Osteoblast (primary cell): Measurements from ENCODE around the gene KCNQ4. TPM values are rescaled to one million over a fixed set of nuclear protein-coding genes. Genes with fewer than 3 reads are reported as not detected.

Experiments
- DNase-seq: peaks from one replicate; pipeline ENCODE4 v3.0.0; 2011; ENCODE audit warnings: low spot score, mixed read lengths; ENCODE audit not compliant: insufficient read length; ENCODE audit errors: missing footprints
- H2AFZ ChIP-seq: 2 replicates; pipeline ENCODE4 v1.6.0; 2011; ENCODE audit warnings: mild to moderate bottlenecking, low read length
- H3K27ac ChIP-seq: 2 replicates; pipeline ENCODE4 v1.5.1; 2011; ENCODE audit warnings: mild to moderate bottlenecking, low read depth, low read length, moderate library complexity
- H3K27me3 ChIP-seq: 2 replicates; pipeline ENCODE4 v1.6.0; 2012; ENCODE audit warnings: mild to moderate bottlenecking, control low read depth, inconsistent platforms, low read length, moderate library complexity; ENCODE audit not compliant: insufficient read depth
- H3K36me3 ChIP-seq: 2 replicates; pipeline ENCODE4 v1.5.1; 2011; ENCODE audit warnings: mild to moderate bottlenecking, low read length, control low read depth, moderate library complexity; ENCODE audit not compliant: insufficient read depth
- H3K4me1 ChIP-seq: 2 replicates; pipeline ENCODE4 v1.5.1; 2011; ENCODE audit warnings: mild to moderate bottlenecking, low read length, control low read depth, moderate library complexity; ENCODE audit not compliant: insufficient read depth
- H3K4me2 ChIP-seq: 2 replicates; pipeline ENCODE4 v1.6.0; 2011; ENCODE audit warnings: mild to moderate bottlenecking, low read length; ENCODE audit not compliant: insufficient read depth
- H3K4me3 ChIP-seq: fragments of 200-600 bp; sonication (generic); 3 replicates; pipeline ENCODE4 v1.5.1; 2012; ENCODE audit warnings: mild to moderate bottlenecking, low read length, inconsistent platforms; ENCODE audit not compliant: insufficient read depth
- H3K79me2 ChIP-seq: 2 replicates; pipeline ENCODE4 v1.6.0; 2012; ENCODE audit warnings: mild to moderate bottlenecking, low read length, control low read depth, inconsistent platforms; ENCODE audit not compliant: insufficient read depth
- H3K9me3 ChIP-seq: 2 replicates; pipeline ENCODE4 v1.5.1; 2011; ENCODE audit warnings: low read depth, low read length, control low read depth
- H4K20me1 ChIP-seq: 2 replicates; pipeline ENCODE4 v1.6.0; 2012; ENCODE audit warnings: mild to moderate bottlenecking, low read length, control low read depth; ENCODE audit not compliant: insufficient read depth
- total RNA-seq: library from RNA; depleted of rRNA; stranded (reverse); fragments of >200 nt; gene quantifications from 2 replicates; pipeline ENCODE4 v1.2.3, GENCODE V29; 2012
- TF ChIP-seq, protein P1 (sequence below): IDR thresholded peaks from 2 replicates; pipeline ENCODE4 v1.5.1; 2011; ENCODE audit warnings: mild to moderate bottlenecking, low read depth, low read length, moderate library complexity; ENCODE audit errors: extremely low read depth

KCNQ4 gene
- total RNA-seq, 1 donor: not detected

- TF ChIP-seq, protein P1, sequence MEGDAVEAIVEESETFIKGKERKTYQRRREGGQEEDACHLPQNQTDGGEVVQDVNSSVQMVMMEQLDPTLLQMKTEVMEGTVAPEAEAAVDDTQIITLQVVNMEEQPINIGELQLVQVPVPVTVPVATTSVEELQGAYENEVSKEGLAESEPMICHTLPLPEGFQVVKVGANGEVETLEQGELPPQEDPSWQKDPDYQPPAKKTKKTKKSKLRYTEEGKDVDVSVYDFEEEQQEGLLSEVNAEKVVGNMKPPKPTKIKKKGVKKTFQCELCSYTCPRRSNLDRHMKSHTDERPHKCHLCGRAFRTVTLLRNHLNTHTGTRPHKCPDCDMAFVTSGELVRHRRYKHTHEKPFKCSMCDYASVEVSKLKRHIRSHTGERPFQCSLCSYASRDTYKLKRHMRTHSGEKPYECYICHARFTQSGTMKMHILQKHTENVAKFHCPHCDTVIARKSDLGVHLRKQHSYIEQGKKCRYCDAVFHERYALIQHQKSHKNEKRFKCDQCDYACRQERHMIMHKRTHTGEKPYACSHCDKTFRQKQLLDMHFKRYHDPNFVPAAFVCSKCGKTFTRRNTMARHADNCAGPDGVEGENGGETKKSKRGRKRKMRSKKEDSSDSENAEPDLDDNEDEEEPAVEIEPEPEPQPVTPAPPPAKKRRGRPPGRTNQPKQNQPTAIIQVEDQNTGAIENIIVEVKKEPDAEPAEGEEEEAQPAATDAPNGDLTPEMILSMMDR: no peak
- Histone ChIP-seq H3K4me3 (no peak overlapping the region), H3K27me3 (no peaks in the 10 kb centered on the region), H3K79me2 (no peaks in the 10 kb centered on the region), H3K36me3 (peaks cover 54% of the 10 kb centered on the region), H3K4me1 (peaks cover 8% of the 10 kb centered on the region), H3K27ac (no peak overlapping the region), H3K9me3 (no peaks in the 10 kb centered on the region), H2AFZ (no peak overlapping the region), H4K20me1 (no peaks in the 10 kb centered on the region), H3K4me2 (no peak overlapping the region)
- DNase-seq: no peak
Measured at GRCh38 chr1:40756523-40756922, 27.1 kb upstream of the KCNQ4 start.

DNA sequence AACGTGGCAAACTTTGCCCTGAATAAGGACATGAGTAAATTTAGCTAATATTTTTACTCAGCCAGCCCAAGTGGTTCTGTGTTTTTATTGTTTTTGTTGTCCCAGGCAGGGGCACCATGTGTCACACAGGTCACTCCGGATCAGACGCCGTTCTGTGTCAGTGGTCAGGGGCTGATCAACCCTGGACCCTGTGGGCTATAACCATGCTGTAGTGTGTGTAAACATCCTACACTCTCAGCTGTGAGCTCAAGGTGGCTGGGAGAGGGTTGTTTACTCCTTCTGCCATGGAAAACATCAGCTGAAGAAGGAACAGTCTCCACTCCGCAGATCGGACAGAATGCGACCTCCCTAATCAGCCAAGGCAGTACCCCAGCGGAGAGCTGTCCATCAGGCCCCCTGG is 26.5 kb upstream of the KCNQ4 start:
- no peaks in the 10 kb centered on the region for H4K20me1 ChIP-seq

GRCh38 chr1:40758004-40758403 is 25.6 kb upstream of the KCNQ4 start:
- Histone ChIP-seq H2AFZ (no peak overlapping the region), H3K27ac (no peak overlapping the region), H3K4me1 (peaks cover 8% of the 10 kb centered on the region), H3K79me2 (peaks cover 3% of the 10 kb centered on the region), H3K4me2 (no peak overlapping the region), H3K27me3 (no peaks in the 10 kb centered on the region), H3K9me3 (no peaks in the 10 kb centered on the region), H3K36me3 (peaks cover 51% of the 10 kb centered on the region), H3K4me3 (no peak overlapping the region), H4K20me1 (no peaks in the 10 kb centered on the region)
- no peak for DNase-seq
- TF ChIP-seq, protein P1: no peak

More for the DNA sequence above, 26.5 kb upstream of the KCNQ4 start:
- no peak overlapping the region for H3K4me2 ChIP-seq
- no peaks in the 10 kb centered on the region for H3K27me3 ChIP-seq
- H3K4me3 ChIP-seq: no peak overlapping the region
- no peaks in the 10 kb centered on the region for H3K9me3 ChIP-seq
- H2AFZ ChIP-seq: no peak overlapping the region
- no peak for DNase-seq
- peaks cover 8% of the 10 kb centered on the region for H3K4me1 ChIP-seq
- peaks cover 54% of the 10 kb centered on the region for H3K36me3 ChIP-seq
- H3K27ac ChIP-seq: no peak overlapping the region
- no peaks in the 10 kb centered on the region for H3K79me2 ChIP-seq
- TF ChIP-seq, protein P1: no peak

DNA sequence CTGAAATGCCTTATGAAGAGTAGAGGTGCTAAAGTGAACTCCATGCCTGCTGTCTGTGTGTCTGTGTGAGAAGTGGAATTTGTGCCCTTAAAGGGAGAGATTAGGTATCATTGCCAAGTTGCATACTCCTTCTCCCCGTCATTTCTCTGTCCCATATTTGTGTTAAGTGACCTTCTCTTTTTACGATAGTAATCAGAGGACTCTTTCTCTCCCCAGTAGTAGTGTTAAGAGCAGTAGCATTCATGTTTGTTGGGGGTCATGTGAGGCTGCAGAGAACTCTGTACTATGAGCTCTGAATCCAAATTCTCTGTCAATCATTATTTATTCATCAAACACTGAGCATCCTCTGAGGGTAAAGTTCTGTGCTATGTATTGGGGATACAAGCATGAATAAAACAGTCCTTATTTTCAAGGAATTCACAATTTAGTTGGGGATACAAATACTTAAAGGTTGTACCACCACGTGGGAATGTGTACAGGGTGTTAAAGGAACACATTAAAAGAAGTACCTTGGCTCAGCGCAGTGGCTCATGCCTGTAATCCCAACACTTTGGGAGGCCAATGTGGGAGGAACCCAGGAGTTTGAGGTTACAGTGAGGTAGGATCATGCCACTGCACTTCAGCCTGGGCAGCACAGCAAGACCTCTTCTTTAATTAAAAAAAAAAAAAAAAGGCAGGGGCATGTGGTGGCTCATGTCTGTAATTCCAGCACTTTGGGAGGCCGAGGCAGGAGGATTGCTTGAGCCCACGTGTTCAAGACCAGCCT is 24.8 kb upstream of the KCNQ4 start:
- no peak overlapping the region for H3K4me2 ChIP-seq
- H3K79me2 ChIP-seq: peaks cover 3% of the 10 kb centered on the region
- H2AFZ ChIP-seq: no peak overlapping the region
- H3K36me3 ChIP-seq: peaks cover 49% of the 10 kb centered on the region
- no peaks in the 10 kb centered on the region for H4K20me1 ChIP-seq
- DNase-seq: peak; percentile 68
- H3K9me3 ChIP-seq: no peaks in the 10 kb centered on the region
- TF ChIP-seq, protein P1: no peak
- peaks cover 11% of the 10 kb centered on the region for H3K4me1 ChIP-seq
- H3K4me3 ChIP-seq: no peak overlapping the region
- H3K27me3 ChIP-seq: no peaks in the 10 kb centered on the region
- no peak overlapping the region for H3K27ac ChIP-seq
